GM18907 (cell line): ENCODE data around the gene NTN4.
"Not testable (repeated sequence)": the region's sequence is repeated elsewhere in the genome, so short reads cannot be mapped to it uniquely, and the experiment has no call there.

Experiments
- ATAC-seq: cut with Tn5 transposase; IDR thresholded peaks from one replicate; pipeline ENCODE4 v1.9.1; 2021; ENCODE audit warnings: mild to moderate bottlenecking, moderate library complexity; ENCODE audit not compliant: unreplicated experiment

Gene NTN4

DNA sequence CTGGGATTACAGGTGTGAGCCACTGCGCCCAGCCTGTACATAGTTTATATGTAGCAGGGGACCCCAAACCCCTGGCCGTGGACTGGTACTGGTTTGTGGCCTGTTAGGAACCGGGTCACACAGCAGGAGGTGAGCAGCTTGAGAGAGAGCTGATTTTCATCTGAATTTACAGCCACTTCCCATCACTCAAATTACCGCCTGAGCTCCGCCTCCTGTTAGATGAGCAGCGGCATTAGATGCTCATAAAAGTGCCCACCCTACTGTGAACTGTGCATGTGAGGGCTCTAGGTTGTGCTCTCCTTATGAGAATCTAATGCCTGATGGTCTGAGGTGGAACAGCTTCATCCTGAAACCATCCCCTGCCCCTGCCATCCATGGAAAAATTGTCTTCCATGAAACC is 119.3 kb downstream of the NTN4 start:
- ATAC-seq, result no peak

DNA sequence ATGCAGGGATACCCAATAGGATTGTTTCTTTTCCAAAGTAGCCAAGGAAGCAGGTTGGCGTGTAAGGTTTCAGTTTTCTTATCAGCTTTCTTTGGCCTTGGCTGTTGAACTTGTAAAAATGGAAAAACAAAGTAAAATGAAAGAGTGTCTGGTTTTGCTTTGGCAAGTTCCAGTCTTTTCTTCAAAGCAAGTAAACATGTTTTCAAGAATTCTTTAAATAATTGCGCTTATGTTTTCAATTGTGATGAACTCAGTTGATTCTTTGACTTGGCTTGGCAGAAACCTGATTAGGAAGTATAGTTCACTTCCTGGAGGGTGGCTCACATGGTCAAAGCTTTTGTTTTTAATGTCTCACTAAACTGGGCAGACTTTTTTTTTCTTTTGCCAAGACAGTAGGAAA is 127.0 kb downstream of the NTN4 start:
- no peak for ATAC-seq

DNA sequence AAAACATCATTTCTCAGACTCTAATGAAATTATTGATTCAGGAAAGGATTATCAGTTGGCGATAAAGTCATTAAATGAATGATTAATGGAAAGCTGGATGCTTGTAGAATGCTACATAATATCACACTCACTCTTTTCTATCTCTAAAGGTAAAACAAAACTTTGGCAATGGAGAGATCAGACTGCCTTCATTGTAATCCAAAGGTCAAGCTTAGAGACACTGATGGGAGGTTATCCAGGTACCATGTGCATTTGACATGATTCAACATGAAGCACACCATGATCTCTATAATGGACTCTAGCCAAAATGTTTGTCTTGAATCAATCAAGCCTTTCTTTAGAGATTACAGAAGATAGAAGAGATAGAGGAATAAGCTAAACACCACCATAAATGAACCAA is 129.2 kb downstream of the NTN4 start:
- no peak for ATAC-seq

DNA sequence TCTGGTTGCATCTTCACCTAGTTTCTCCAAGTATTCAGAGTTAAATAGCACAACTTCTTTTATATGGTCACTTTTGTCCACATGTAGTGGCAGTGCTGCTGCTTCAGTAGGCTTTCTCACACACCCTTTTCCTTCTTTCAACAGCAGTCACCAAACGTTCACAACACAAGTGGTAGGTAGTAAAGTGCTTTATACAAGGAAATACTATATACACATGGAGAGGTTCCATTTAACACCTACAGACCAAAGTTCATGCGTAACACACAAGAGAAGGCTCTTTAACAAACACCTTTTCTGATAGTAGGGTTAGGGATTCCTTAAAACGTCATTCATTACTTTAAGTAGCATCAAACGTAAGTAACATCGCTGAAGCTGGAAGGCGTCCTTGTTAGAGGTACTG is 132.2 kb downstream of the NTN4 start:
- no peak for ATAC-seq

DNA sequence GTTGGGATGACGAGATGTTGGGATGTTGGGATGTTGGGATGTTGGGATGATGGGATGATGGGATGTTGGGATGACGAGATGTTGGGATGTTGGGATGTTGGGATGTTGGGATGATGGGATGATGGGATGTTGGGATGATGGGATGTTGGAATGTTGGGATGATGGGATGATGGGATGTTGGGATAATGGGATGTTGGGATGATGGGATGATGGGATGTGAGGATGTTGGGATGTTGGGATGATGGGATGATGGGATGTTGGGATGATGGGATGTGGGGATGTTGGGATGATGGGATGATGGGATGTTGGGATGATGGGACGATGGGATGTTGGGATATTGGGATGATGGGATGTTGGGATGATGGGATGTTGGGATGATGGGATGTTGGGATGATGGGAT is 135.9 kb downstream of the NTN4 start:
- not testable (repeated sequence) for ATAC-seq

DNA sequence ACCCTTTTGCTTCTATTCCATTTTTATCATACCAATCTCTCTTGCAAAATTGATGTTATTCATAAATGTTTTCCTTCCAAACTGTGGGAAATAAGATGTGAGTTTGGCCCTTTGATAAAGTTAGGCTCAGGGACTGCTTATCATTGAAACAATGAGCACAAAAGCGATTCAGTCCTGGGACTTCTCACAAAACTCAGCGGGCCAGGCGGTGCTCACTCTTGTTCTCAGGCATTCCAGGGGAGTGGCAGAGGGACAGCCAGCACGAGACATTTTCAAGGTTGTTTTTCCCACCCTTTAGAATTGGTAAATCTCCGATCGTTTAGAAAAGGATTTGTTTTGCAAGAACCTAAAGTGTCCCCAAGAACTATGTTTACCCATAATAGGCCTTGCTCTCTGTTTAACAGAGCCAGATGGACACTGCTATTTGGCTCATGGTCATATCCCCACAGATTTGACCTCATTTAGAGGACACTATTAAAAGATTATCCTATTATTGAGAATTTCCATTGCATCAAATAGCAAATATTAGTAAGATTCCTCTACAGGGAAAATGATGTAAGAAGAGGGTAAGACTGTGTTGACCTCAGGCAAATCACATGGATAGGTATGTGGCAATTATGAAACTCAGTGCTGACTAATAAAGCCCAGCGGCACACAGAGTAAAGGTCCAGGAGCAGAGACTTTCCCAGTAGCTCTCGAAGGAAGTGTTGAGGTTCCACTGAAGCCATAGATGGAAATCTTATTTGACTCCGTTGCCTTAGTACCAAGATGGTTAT is 136.6 kb downstream of the NTN4 start:
- no peak for ATAC-seq

DNA sequence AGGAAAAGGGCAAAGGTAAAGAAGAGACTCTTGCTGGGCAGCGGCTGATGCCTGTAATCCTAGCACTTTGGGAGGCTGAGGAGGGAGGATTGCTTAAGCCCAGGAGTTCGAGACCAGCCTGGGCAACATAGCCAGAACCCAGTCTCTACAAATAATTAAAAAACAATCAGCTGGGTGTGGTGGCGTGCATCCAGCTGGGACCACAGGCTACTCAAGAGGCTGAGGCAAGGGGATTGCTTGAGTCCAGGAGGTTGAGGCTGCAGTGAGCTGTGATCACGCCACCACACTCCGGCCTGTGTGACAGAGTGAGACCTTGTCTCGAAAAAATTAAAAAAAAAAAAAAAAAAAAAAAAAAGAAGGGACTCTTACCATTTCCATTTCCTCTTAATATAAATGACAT is 138.9 kb downstream of the NTN4 start:
- ATAC-seq, result no peak

DNA sequence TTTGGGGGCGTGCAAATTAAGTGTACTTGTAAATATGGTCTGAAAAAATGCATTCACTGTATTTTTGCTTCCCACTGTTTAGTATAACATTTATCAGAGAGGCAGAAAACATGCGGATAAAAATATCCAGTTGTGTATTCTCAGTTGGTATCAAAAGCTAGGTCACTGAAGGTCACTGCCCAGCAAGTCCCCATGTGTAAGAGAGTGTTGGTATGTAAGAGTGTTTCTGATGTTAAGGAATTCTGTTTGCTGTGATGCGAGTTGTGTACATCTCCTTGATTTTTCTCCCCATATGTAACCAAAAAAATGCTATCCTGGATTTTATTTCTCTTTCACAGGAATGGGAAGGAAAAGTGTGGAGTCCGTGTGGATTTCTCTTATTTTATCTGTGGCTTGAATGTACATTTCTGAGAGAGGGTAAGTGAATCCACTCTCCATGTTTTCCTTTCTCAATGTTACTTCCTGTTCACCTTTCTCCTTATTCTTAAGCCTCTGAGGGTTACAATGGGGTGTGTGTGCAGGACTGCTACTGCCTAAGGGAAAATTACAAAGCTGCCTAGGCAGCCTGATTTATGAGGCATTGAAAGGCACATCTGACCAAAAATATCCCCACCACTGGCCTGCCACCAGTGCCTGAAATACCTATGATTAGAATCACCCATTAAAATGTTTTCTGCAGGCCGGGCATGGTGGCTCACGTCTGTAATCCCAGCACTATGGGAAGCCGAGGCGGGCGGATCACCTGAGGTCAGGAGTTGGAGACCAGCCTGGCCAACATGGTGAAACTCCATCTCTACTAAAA is 141.4 kb downstream of the NTN4 start:
- no peak for ATAC-seq

DNA sequence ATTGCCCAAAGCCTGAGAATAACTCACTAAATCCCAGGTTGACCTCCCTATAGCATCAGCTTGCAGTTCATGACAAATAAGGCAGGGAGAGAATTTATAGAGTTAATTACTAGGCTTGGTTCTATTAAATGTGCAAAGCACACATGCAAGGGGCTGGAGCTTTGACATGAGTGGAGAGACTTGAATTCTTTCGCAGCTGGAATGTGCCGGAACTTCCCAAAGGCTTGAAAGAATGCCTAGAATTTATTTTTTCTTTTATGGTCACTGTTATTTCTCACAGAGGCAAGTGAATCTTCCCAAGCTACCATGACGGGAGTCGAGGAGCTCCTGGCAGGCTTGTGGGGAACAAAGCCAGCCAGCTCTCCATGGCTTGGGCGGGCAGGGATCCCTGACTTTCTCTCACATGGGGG is 143.8 kb downstream of the NTN4 start:
- no peak for ATAC-seq

DNA sequence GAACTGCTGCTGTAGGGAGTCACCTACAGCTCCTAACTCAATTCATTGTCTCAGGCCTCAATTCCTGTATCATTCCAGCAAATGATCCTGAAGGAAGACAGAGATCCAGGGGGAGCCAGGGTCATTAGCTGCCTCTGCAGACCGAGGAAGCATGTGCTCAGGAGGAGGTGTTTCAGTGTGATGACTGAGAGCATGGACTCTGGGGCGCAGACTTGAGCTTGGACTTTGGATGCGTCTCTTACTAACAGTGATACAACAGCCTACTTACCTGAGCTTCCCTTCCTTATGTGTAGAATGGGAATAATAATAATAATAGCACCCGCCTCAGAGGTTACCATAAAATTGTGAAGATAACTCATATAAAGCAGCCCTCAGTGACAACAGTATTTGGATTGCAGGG is 147.3 kb downstream of the NTN4 start:
- ATAC-seq, result no peak

DNA sequence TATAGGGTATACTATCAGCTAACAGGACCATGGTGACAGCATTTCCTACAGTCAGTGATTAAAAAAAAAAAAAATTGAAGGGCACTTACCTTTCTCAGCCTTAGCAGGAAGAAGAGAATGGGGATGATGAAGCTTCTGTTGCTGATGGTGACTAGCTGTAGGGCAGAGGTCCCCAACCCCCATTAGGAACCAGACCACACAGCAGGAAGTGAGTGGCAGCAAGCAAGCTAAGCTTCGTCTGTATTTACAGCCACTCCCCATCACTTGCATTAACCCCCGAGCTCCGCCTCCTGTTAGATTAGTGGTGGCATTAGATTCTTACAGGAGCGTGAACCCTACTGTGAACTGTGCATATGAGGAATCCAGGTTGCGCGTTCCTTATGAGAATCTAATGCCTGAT is 148.0 kb downstream of the NTN4 start:
- ATAC-seq, result no peak

DNA sequence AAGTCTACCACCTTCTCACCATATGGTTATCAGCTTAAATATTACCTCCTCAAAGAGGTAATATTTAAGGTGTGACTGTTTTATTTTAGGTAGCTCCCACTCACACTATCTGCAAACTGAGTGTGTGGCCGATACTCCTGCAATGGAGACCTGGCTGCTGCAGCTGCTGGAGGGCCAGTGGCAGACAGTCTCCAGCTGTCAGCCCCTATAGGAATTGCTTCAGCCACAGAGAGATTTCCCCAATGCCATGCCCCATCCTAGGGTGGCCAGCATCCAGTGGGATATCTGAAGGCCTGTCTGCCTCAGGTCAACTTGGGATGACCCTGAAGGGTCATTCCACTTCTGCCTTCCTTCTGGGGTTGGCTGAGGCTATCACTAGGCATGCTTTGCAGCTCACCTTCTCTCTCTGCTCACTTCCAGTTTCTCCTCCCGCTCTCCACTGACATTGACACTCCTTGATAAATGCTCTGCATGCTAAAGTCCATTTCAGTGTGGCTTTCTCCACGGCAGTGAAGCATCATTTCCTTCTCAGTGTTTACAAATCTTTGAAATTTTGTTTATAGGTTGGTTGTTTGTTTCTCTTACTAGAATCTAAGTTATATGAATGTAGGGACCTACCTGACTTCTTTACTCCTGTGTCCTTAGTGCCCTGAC is 149.1 kb downstream of the NTN4 start:
- ATAC-seq, result no peak

DNA sequence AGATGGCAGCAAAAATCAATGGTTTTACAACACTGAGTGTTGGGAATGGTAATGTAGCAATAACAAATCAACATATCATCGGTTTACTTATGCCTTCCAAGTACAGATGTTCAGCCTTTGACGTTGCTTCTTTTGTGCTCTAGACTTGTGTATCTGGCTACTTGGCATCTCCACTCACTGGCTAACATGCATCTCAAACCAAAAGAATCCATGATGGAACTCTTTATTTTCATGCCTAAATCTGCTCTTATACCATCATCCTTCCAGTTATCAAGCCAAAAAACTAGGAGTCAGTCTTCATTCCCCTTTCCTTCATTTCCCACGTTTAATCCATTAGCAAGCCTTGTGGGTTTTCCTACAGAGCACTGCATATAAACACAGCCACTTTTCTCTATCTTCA is 150.0 kb downstream of the NTN4 start:
- ATAC-seq, result no peak

DNA sequence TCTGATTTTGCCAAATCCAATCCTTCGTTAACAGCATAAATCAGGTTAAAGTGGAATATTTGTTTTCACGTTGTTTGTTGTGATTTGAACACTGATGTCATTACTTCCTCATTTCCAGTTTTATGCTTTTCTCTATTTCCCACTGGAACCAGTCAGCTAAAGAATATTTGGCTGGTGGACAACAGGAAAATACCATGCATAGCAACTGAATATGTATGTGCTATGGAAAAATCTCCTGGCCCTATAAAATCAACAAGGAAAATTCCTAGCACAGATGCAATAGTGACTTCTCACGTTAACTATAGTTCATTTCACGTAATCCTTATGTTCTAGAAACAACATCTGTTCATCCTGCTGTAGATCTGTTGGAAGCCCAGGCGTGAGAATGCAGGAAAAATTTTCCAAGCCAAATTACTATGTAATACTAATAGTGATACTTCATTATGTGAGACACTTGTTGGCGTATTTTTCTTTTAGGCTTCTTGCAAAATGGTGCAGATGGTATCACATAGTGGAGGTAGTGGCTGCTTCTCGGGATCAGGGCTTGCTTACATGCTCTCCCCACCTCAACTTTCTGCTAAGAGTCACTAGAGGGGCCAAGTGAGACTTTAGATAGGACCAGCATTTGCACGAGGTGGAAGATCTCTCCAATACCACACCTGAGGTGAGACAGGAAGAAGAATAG is 153.0 kb downstream of the NTN4 start:
- ATAC-seq, result no peak

DNA sequence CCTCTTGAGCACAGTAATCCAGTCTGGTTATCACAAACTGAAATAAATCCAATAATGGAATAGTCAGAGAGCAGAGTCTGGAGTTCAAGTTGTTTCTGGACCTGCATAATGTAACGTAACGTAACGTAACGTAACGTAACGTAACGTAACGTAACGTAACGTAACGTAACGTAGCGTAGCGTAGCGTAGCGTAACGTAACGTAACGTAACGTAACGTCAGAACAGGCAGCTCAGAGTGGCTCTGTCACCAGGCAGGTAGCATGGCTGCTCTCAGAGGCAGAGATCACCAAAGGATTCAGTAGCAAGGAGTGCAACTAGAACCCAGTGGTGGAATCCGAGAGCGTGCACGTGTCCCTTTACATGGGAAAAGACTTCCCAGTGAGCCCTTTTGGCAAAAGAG is 153.6 kb downstream of the NTN4 start:
- no peak for ATAC-seq

DNA sequence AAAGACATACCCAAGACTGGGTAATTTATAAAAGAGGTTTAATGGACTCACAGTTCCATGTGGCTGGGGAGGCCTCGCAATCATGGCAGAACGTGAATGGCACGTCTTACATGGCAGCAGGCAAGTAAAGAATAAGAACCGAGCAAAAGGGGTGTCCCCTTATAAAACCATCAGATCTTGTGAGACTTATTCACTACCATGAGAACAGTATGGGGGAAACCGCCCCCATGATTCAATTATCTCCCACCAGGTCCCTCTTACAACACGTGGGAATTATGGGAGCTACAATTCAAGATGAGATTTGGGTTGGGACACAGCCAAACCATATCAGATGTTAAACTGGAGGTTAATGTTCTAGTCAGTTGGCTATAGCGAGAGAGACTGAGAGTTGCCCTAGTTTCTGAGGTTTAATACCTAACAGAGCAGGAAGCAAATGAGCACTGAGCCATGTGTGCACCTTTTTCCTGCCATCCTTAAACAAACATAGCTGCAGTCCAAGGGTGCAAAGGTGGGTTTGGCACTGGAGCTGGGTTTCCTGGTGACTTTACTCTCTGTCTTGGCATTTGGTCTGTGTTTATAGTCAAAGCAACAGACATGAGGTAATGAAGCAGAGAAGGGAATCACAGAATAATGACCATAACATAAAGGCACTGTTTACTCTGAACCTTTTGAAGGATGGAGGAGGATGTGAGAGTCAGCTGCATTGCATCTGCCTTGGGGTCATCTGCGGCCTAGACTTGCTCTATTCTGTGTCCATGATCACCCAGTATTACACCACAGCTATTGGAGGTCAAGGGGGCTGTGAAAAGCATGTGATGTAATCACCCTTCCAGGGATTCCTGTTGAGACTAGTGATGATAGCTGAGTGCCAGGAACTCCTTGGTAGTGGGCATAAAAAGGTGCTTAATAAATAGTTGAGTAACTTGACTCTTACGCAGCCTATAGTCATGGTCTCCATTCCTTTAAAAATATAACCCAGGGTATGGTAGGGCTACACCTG is 155.6 kb downstream of the NTN4 start:
- ATAC-seq, result peak; percentile 92

DNA sequence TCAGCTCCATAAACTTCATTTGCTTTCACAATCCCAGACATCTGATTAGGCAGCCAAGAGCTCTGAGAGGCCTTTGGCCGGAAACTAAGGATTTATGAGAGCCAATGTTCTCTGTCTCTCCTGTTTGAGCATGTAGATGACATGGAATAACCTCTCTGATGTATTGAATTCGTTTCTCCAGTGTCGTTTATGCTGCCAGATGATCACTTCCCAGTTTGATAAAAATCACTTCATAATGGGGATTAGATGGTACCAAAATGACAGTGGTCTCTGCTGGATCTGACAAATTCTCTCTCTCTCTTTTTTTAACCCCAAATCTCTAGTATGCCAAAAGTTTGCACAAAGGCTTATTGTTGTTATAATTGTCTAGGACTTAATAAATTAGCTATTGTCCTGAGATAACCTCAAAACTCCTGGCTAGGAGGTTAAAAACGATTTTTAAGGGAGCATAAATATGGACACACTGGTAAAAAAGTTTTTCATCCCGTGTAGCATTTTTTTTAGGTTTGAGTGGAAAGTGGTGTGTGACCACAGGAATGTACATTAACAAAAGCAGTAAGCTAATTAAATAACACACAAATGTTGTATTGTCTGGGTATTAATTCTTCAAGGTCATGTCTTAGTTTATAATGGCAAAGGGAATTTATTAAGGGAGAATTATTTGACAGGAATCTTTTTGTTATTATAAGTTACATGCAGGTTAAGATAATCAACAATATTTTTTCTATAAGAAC is 156.7 kb downstream of the NTN4 start:
- ATAC-seq, result no peak

DNA sequence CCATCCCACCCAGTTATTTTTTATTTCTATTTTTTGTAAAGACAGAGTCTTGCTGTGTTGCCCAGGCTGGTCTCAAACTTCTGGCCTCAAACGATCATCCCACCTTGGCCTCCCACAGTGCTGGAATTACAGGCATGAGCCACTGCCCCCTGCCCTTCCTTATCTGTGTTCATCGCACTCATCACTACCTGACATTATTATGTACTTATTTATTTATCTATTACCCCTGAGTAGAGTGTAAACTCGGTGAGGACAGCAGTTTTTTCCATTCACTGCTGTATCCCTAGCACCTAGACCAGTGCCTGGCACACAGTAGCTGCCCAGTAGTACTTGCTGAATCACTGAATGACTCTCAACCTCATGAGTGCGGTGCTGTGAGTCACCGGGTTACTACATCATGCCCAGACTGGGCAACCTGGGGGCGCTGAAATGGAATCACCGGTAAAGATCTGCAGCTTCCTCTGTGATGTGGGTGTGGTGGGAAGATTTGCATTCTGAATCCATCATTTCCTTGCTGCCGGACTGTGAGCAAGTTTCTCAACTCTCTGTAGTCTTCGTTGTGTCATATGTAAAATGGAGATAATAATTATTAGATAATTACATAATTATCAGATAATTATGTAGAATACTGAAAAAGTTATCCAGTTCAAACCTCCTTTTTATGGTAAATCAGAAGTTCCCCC is 157.4 kb downstream of the NTN4 start:
- ATAC-seq, result no peak

DNA sequence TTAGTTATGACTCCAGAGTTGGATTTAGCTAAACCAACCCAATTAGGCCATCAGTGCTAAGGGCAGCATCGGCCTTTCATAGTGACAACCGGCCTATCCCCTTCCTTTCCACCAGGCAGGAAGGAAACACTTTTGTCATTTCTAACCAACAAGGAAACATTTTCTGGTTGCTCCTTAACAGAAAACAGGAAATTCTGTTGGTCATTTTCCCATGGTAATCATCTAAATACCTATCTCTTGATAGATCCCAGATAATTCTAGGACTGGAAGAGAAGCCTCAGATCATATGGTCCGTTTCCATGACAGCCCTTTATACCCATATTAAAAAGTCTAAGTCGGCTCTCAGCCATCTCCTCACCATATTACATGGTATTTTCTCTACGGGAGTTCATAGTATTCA is 160.1 kb downstream of the NTN4 start:
- no peak for ATAC-seq
